Esophagus muscularis mucosa (tissue), 4 donors: ENCODE measurements around the gene ARL2BP. TPM values are rescaled to one million over a fixed set of nuclear protein-coding genes. Genes with fewer than 3 reads are reported as not detected.

Experiments used
- DNase-seq: peaks from one replicate; pipeline ENCODE4 v3.0.0-alpha.2; 2017; ENCODE audit errors: extremely low spot score
- H3K27ac ChIP-seq, 4 donors: fragments of 200-600 bp; sonication (generic); replicated peaks in 1 of 4; 1 replicate in 3 of 4; 2 replicates in 1 of 4; pipeline ENCODE4 v1.5.1; 2016 to 2019; ENCODE audit warnings: mild to moderate bottlenecking in 1 of 4
- H3K27me3 ChIP-seq, 4 donors: fragments of 200-600 bp; sonication (generic); one replicate each; pipeline versions ENCODE4 v1.5.1 to v1.6.0; 2016 to 2019
- H3K36me3 ChIP-seq, 4 donors: fragments of 200-600 bp; sonication (generic); one replicate each; pipeline ENCODE4 v1.5.1; 2016 to 2019
- H3K4me1 ChIP-seq, 4 donors: fragments of 200-600 bp; sonication (generic); one replicate each; pipeline ENCODE4 v1.5.1; 2016 to 2019
- H3K4me3 ChIP-seq, 4 donors: fragments of 200-600 bp; sonication (generic); 1 replicate in 2 of 4; 2 replicates in 2 of 4; pipeline ENCODE4 v1.5.1; 2016 to 2019; ENCODE audit warnings: mild to moderate bottlenecking in 4 of 4, moderate library complexity in 1 of 4
- H3K9me3 ChIP-seq, 4 donors: fragments of 200-600 bp; sonication (generic); 1 replicate in 3 of 4; 2 replicates in 1 of 4; pipeline ENCODE4 v1.5.1; 2016 to 2019
- EP300 ChIP-seq: sonication (generic); formaldehyde crosslinking; IDR thresholded peaks from one replicate; pipeline ENCODE4 v1.6.1; 2017; ENCODE audit warnings: antibody characterized with exemption
- POLR2A ChIP-seq: fragments of 450-650 bp; IDR thresholded peaks from one replicate; pipeline ENCODE4 v1.6.1; 2017; ENCODE audit warnings: antibody characterized with exemption, moderate library complexity, mild to moderate bottlenecking, low read depth
- POLR2AphosphoS5 ChIP-seq, 2 donors: sonication (generic); formaldehyde crosslinking; IDR thresholded peaks; one replicate each; pipeline ENCODE4 v1.6.1; 2017; ENCODE audit warnings: antibody characterized with exemption in 2 of 2
- WGBS: methylation state at CpG from one replicate; pipeline ENCODE4 v1.1.5; 2018; 5-methylcytosine and 5-hydroxymethylcytosine counted together
- intact Hi-C: fragments of 100-400 bp; cut with DNase I; formaldehyde crosslinking; loops from one replicate; pipeline ENCODE4 v1.15.1; 2023
- total RNA-seq, 4 donors: library from RNA; depleted of rRNA; stranded (reverse); fragments of >200 nt; gene quantifications; one replicate each; pipeline versions ENCODE4 v1.1.0 to v1.2.1, GENCODE V29; 2016
- TF ChIP-seq, protein P1 (sequence below), 3 experiments: fragments of 200-600 bp in 2 of 3; fragments of 450-650 bp in 1 of 3; sonication (generic) in 2 of 3; IDR thresholded peaks; one replicate each; pipeline ENCODE4 v1.5.1; 2017 to 2019; ENCODE audit warnings: antibody characterized with exemption in 3 of 3, mild to moderate bottlenecking in 2 of 3, moderate library complexity in 1 of 3

The ARL2BP gene
- total RNA-seq, 4 donors from 2014 or later, result 58.1 to 77.4 (median 66.9) TPM

GRCh38 chr16:57240851-57241250 is 4.2 kb upstream of the ARL2BP start:
- Histone ChIP-seq H3K9me3 (no peaks in the 10 kb centered on the region), H3K4me1 (peaks cover 5 to 11% (median 8%) of the 10 kb centered on the region in 4 donors), H3K4me3 (no peak overlapping the region), H3K27ac (no peak overlapping the region), H3K27me3 (no peaks in the 10 kb centered on the region), H3K36me3 (peaks cover 8 to 44% (median 24%) of the 10 kb centered on the region in 4 donors)
- WGBS, result 91% methylated on average over 2 of the region's 2 CpGs
- DNase-seq, result no peak
- TF ChIP-seq POLR2A, result no peak
- TF ChIP-seq, protein P1, sequence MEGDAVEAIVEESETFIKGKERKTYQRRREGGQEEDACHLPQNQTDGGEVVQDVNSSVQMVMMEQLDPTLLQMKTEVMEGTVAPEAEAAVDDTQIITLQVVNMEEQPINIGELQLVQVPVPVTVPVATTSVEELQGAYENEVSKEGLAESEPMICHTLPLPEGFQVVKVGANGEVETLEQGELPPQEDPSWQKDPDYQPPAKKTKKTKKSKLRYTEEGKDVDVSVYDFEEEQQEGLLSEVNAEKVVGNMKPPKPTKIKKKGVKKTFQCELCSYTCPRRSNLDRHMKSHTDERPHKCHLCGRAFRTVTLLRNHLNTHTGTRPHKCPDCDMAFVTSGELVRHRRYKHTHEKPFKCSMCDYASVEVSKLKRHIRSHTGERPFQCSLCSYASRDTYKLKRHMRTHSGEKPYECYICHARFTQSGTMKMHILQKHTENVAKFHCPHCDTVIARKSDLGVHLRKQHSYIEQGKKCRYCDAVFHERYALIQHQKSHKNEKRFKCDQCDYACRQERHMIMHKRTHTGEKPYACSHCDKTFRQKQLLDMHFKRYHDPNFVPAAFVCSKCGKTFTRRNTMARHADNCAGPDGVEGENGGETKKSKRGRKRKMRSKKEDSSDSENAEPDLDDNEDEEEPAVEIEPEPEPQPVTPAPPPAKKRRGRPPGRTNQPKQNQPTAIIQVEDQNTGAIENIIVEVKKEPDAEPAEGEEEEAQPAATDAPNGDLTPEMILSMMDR (IDR thresholded peaks at IDR 0.05), result no peak
- TF ChIP-seq EP300, result no peak
- no peak for TF ChIP-seq POLR2AphosphoS5 (IDR thresholded peaks at IDR 0.05)
- intact Hi-C loops, result loop anchor here (5.0 to 10.0 kb wide), 2 partner anchors 54 to 146 kb away; partner anchors contain the start of genes CPNE2, PSME3IP1 and RSPRY1

- Histone ChIP-seq H3K4me1 (peaks cover 13 to 23% (median 21%) of the 10 kb centered on the region in 4 donors), H3K36me3 (peaks cover 12 to 41% (median 23%) of the 10 kb centered on the region in 4 donors), H3K27ac (no peak overlapping the region), H3K4me3 (no peak overlapping the region), H3K27me3 (no peaks in the 10 kb centered on the region), H3K9me3 (no peaks in the 10 kb centered on the region)
- no peak for DNase-seq
- WGBS, result 100% methylated on average over 2 of the region's 2 CpGs
- TF ChIP-seq, protein P1 (IDR thresholded peaks at IDR 0.05), result no peak
- TF ChIP-seq EP300, result no peak
- no peak for TF ChIP-seq POLR2A
- no peak for TF ChIP-seq POLR2AphosphoS5 (IDR thresholded peaks at IDR 0.05)
- intact Hi-C loops, result loop anchor here (5.0 to 10.0 kb wide), 2 partner anchors 55 to 148 kb away; partner anchors contain the start of genes CPNE2, PSME3IP1 and RSPRY1
These were observed 2.4 kb upstream of the ARL2BP start for GRCh38 chr16:57242650-57243049.

GRCh38 chr16:57244463-57244766 is 644 bp upstream of the ARL2BP start:
- H3K4me1 ChIP-seq, result peaks cover 13 to 23% (median 21%) of the 10 kb centered on the region in 4 donors
- TF ChIP-seq POLR2AphosphoS5 (IDR thresholded peaks at IDR 0.05) (no peak), POLR2A (no peak), EP300 (no peak)
- TF ChIP-seq, protein P1 (IDR thresholded peaks at IDR 0.05), result no peak
- H3K27ac ChIP-seq, result peak overlapping the region; percentile 92 to 95 (median 94)
- H3K9me3 ChIP-seq, result no peaks in the 10 kb centered on the region
- no peak for DNase-seq
- H3K4me3 ChIP-seq, result peak overlapping the region; percentile 80 to 90 (median 82)
- 8% methylated on average over 9 of the region's 9 CpGs for WGBS
- intact Hi-C loops, result loop anchor here (5.0 to 10.0 kb wide), 2 partner anchors 57 to 150 kb away; partner anchors contain the start of genes CPNE2, PSME3IP1 and RSPRY1
- H3K36me3 ChIP-seq, result peaks cover 17 to 42% (median 27%) of the 10 kb centered on the region in 4 donors
- no peaks in the 10 kb centered on the region for H3K27me3 ChIP-seq

GRCh38 chr16:57245472-57246113 is 534 bp downstream of the ARL2BP start:
- Histone ChIP-seq H3K4me3 (peak overlapping the region; percentile 80 to 90 (median 82)), H3K9me3 (no peaks in the 10 kb centered on the region), H3K27me3 (no peaks in the 10 kb centered on the region), H3K27ac (peak overlapping the region; percentile 92 to 95 (median 94)), H3K4me1 (peaks cover 13 to 23% (median 21%) of the 10 kb centered on the region in 4 donors), H3K36me3 (peaks cover 29 to 44% (median 36%) of the 10 kb centered on the region in 4 donors)
- no peak for DNase-seq
- TF ChIP-seq EP300, result no peak
- TF ChIP-seq, protein P1 (IDR thresholded peaks at IDR 0.05), result no peak
- TF ChIP-seq POLR2AphosphoS5 (IDR thresholded peaks at IDR 0.05), result no peak
- TF ChIP-seq POLR2A, result no peak
- WGBS, result 16% methylated on average over 7 of the region's 28 CpGs
- intact Hi-C loops, result loop anchor here (5.0 to 10.0 kb wide), 2 partner anchors 52 to 151 kb away; partner anchors contain the start of gene CPNE2
